Measurements from ENCODE around the gene SND1.

DNA sequence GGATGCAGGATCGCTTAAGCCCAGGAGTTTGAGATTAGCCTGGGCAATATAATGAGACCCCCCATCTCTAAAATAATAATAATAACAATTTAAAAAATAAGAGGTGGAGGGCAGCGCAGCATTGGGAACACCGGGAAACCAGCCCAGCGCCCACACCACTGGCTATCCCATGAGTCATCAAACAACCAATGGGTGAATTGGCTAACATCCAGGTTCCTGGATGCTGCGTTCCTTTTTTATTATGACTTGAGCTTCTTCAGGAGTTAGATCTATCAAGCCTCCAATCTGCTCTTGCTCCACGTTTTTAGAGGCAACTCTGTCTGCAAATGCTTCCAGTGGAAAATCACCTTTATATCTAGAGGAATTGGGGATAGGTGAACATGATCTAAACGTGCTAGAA, 389.2 kb downstream of the SND1 start:
- TF ChIP-seq CTCF (IDR thresholded peaks at IDR 0.05) (no peak), POLR2A (IDR thresholded peaks at IDR 0.05) (no peak)
